ENCODE data around the gene NOM1. TPM values are rescaled to one million over a fixed set of nuclear protein-coding genes. Genes with fewer than 3 reads are reported as not detected.

NOM1 gene, protein sequence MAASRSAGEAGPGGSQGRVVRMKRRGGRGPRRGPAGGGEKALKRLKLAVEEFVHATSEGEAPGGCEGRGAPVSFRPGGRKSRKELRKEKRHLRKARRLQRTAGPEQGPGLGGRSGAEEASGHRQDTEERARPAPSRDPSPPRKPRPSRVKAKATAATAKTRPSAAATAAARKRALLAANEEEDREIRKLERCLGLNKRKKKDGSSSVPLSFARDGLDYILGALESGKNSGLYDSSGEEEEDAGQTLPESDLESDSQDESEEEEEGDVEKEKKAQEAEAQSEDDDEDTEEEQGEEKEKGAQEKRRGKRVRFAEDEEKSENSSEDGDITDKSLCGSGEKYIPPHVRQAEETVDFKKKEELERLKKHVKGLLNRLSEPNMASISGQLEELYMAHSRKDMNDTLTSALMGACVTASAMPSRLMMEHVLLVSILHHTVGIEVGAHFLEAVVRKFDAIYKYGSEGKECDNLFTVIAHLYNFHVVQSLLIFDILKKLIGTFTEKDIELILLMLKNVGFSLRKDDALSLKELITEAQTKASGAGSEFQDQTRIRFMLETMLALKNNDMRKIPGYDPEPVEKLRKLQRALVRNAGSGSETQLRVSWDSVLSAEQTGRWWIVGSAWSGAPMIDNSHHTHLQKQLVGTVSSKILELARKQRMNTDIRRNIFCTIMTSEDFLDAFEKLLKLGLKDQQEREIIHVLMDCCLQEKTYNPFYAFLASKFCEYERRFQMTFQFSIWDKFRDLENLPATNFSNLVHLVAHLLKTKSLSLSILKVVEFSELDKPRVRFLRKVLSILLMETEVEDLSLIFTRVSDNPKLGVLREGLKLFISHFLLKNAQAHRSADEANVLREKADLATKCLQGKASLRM
- 6.3 and 9.3 TPM in 2 replicates for total RNA-seq

DNA sequence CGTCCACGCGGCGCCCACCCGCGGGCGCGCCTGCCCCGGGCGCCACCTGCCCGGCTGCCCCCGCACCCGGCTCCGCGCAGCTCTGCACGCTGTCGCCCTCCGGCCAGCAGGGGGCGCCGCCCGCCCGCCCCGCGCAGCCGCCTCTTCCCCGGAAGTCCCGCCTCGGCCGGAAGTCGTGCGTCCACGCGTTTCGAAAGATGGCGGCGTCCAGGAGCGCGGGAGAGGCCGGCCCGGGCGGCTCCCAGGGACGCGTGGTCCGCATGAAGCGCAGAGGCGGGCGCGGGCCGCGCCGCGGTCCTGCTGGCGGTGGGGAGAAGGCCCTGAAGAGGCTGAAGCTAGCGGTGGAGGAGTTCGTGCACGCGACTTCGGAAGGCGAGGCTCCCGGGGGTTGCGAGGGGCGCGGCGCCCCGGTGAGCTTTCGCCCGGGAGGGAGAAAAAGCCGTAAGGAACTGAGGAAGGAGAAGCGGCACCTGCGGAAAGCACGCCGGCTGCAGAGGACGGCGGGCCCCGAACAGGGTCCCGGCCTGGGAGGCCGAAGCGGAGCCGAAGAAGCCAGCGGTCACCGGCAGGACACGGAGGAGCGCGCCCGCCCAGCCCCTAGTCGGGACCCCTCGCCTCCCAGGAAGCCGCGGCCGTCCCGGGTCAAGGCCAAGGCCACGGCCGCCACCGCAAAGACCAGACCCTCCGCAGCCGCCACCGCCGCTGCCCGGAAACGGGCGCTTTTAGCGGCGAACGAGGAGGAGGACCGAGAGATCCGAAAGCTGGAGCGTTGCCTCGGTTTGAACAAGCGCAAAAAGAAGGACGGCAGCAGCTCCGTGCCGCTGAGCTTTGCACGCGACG is at the start of gene NOM1:
NOM1 (plus strand) TSS at position 172 of the 840 bp plus-strand sequence; CDS start at position 198, 26 bp downstream.

DNA sequence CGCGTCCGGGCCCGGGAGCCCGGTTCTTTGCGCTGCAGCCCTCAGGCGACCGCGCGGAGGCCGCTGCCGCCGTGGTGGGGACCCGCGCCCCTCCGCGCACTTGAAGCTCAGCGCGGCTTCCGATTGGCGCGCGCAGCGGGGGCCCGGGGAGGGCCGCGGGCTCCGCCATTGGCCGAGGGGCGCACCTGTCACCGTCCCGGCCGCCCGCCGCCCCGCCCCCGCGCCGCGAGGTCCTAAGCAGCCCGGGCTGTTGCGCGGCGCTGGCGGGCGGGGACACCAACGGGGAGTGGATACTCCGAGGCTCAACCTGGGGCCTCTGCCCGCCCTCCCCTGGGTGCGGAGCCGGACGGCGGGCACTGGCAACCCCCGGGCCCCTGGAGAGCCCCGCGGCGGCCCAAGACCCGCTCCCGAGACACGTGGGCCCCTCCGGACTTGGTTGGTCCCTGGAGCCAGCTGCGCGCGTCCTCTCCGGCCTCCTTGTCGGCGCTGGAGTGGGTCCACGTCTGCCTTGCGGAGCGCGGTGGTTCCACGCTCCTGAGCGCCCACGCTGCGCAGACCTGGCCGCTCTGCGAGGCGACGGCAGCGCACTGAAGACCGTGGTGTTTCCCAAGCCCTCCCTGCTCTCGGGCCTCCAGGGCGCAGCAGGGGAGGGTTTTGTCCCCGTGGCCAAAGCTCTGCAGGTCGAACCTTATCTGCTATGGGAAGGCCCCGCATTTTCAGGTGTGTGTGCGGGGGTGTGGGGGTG is 61.2 kb downstream of the NOM1 start, which contains the start of gene MNX1:
MNX1 (minus strand) TSS at position 76 of the 745 bp plus-strand sequence. CDS start 313 bp downstream, outside the sequence.

Other genes starting within 250 kb of the NOM1 start
- 33.1 and 37.4 TPM in 2 replicates for gene LMBR1, start 56.5 kb upstream of the NOM1 start, total RNA-seq
- gene MNX1, start 61.0 kb downstream of the NOM1 start, total RNA-seq = not detected in 2 replicates
- gene UBE3C, start 189.2 kb downstream of the NOM1 start, total RNA-seq = 44.9 and 60.8 TPM in 2 replicates

All from epithelial cell of alveolus of lung (primary cell).